ENCODE data around the gene MTSS2.

GRCh38 chr16:70659546-70659945, 26.3 kb downstream of the MTSS2 start:
- TF ChIP-seq ZNF274 (IDR thresholded peaks at IDR 0.05; ENCODE audit: low read depth, low read length) (no peak), SUZ12 (IDR thresholded peaks at IDR 0.05; ENCODE audit: extremely low read depth, insufficient read depth, insufficient read length) (no peak)
